Peyer's patch (tissue), 4 donors: ENCODE data around the gene SLC39A7.
A peak's percentile ranks its signal among the peaks of the same experiment; 100 is the strongest.

ENCODE experiments used
- CTCF ChIP-seq, 6 experiments: fragments of 450-650 bp in 4 of 6; fragments of 200-600 bp in 2 of 6; sonication (generic) in 1 of 6; IDR thresholded peaks; one replicate each; pipeline ENCODE4 v1.5.1; 2017 to 2019; ENCODE audit warnings: antibody characterized with exemption in 6 of 6, mild to moderate bottlenecking in 3 of 6, moderate library complexity in 1 of 6
- POLR2A ChIP-seq, 2 donors: fragments of 450-650 bp; IDR thresholded peaks; one replicate each; pipeline ENCODE4 v1.5.1; 2017; ENCODE audit warnings: antibody characterized with exemption in 2 of 2, mild to moderate bottlenecking in 2 of 2, moderate library complexity in 2 of 2

- peak in 4 of 6 experiments; percentile 45 to 65 (median 64) for TF ChIP-seq CTCF (IDR thresholded peaks at IDR 0.05)
- no peak for TF ChIP-seq POLR2A (IDR thresholded peaks at IDR 0.05)
These were observed 27.8 kb upstream of the SLC39A7 start for GRCh38 chr6:33172688-33173534.
